ENCODE results near the gene ZNF160.

The ZNF160 gene

GRCh38 chr19:53103234-53104203, at the start of gene ZNF160:
Gene ZNF160 (minus strand): TSS chr19:53103422. CDS start chr19:53086276, 17,146 bp downstream.
- peak within 1 kb of the TSS; percentile 93 for H3K4me3 ChIP-seq (ENCODE audit: low read depth, low read length)
- TF ChIP-seq, protein P1, sequence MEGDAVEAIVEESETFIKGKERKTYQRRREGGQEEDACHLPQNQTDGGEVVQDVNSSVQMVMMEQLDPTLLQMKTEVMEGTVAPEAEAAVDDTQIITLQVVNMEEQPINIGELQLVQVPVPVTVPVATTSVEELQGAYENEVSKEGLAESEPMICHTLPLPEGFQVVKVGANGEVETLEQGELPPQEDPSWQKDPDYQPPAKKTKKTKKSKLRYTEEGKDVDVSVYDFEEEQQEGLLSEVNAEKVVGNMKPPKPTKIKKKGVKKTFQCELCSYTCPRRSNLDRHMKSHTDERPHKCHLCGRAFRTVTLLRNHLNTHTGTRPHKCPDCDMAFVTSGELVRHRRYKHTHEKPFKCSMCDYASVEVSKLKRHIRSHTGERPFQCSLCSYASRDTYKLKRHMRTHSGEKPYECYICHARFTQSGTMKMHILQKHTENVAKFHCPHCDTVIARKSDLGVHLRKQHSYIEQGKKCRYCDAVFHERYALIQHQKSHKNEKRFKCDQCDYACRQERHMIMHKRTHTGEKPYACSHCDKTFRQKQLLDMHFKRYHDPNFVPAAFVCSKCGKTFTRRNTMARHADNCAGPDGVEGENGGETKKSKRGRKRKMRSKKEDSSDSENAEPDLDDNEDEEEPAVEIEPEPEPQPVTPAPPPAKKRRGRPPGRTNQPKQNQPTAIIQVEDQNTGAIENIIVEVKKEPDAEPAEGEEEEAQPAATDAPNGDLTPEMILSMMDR (IDR thresholded peaks at IDR 0.05; ENCODE audit: low read depth, low read length, missing control alignments), result no peak
- in situ Hi-C loops (cut with HindIII; ENCODE audit: low sequenced_read_pairs), result no loop called here
- DNase-seq (ENCODE audit: low read depth), result peak; percentile 87

GRCh38 chr19:53147645-53148044, 44.4 kb upstream of the ZNF160 start:
- TF ChIP-seq, protein P1 (IDR thresholded peaks at IDR 0.05; ENCODE audit: low read depth, low read length, missing control alignments), result no peak
- no peak for DNase-seq (ENCODE audit: low read depth)
- in situ Hi-C loops (cut with HindIII; ENCODE audit: low sequenced_read_pairs), result no loop called here
- no peak overlapping the region for H3K4me3 ChIP-seq (ENCODE audit: low read depth, low read length)

- TF ChIP-seq, protein P1 (IDR thresholded peaks at IDR 0.05; ENCODE audit: low read depth, low read length, missing control alignments), result no peak
- DNase-seq (ENCODE audit: low read depth), result no peak
- in situ Hi-C loops (cut with HindIII; ENCODE audit: low sequenced_read_pairs), result no loop called here
- no peak overlapping the region for H3K4me3 ChIP-seq (ENCODE audit: low read depth, low read length)
Observed at GRCh38 chr19:53140351-53140750, 37.1 kb upstream of the ZNF160 start.

DNA sequence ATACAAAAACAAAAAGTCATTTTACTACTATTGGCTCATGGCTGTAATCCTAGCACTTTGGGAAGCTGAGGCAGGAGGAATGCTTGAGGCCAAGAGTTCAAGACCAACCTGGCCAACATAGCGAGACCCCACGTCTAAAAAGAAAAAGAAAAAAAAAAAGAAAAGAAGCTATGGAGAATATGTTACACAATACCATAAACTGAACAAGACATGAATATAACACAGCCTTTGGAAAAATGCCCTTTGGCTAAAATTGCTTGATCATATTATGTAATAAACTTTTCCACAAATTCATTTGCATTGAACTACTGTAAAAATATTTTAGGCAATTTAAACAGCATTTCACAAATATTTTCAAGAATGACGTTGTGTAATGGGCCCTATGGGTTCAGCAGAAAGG, 33.2 kb upstream of the ZNF160 start:
- H3K4me3 ChIP-seq (ENCODE audit: low read depth, low read length), result no peak overlapping the region
- TF ChIP-seq, protein P1 (IDR thresholded peaks at IDR 0.05; ENCODE audit: low read depth, low read length, missing control alignments), result no peak
- in situ Hi-C loops (cut with HindIII; ENCODE audit: low sequenced_read_pairs), result no loop called here
- DNase-seq (ENCODE audit: low read depth), result no peak

DNA sequence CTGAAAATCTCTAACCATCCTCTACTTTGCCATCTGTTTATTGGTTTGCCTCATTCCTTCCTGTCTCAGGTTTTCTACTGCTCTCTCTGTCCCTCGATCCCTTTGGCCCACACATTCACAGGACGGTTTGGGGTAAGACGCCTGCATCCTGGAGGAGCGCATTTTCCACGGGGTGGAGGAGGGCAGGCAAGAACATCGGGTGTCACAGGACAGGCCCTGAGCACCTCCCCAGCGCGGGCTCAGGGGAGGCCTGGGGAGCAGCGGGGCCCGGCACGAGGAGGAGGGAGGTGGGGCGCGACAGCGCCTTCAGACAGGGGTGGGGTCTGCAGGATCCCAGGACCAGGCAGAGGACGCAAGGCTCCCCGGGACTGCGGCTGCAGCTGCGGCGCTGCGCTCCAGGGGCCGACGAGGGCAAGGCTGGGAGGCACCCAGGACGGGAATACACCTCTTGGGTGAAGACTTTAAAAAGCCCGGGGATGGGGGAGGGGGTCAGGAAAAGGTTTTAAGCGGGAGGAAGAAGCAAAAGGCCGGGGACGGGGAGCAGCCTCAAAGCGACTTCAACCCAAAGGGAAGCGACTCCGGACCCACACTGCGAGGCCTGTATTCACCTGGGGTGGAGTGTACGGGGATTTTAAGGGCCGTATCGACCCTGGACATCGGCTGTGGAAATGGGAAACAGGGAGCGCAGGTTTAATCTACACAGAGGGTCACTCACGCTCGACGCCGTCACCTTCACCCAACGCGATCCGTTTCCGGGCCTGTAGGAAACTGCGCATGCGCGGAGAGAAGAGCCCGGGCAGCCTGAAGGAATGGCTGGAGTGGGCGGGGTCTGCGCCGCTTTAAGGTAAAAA, 29.1 kb upstream of the ZNF160 start, which contains the start of gene ZNF415:
Gene ZNF415, minus strand, starts transcription at position 770 of the 851 bp plus-strand sequence. CDS start 10,234 bp downstream, outside the sequence.
- TF ChIP-seq, protein P1 (IDR thresholded peaks at IDR 0.05; ENCODE audit: low read depth, low read length, missing control alignments), result no peak
- H3K4me3 ChIP-seq (ENCODE audit: low read depth, low read length), result peak within 1 kb of the TSS; percentile 47
- DNase-seq (ENCODE audit: low read depth), result peak; percentile 2
- in situ Hi-C loops (cut with HindIII; ENCODE audit: low sequenced_read_pairs), result no loop called here

- DNase-seq (ENCODE audit: low read depth), result no peak
- in situ Hi-C loops (cut with HindIII; ENCODE audit: low sequenced_read_pairs), result no loop called here
- H3K4me3 ChIP-seq (ENCODE audit: low read depth, low read length), result peak overlapping the region; percentile 47
- TF ChIP-seq, protein P1 (IDR thresholded peaks at IDR 0.05; ENCODE audit: low read depth, low read length, missing control alignments), result no peak
Observed at GRCh38 chr19:53131727-53132126, 28.5 kb upstream of the ZNF160 start.
